H9 (cell line): ENCODE measurements around the gene OR56A1. TPM values are rescaled to one million over a fixed set of nuclear protein-coding genes. Genes with fewer than 3 reads are reported as not detected.
A peak's percentile ranks its signal among the peaks of the same experiment; 100 is the strongest.

ENCODE experiments used
- DNase-seq: peaks from one replicate; pipeline ENCODE4 v3.0.0-alpha.2; 2017
- H2AFZ ChIP-seq: one replicate; pipeline ENCODE4 v1.6.1; 2013; ENCODE audit warnings: mild to moderate bottlenecking, low read length, control low read depth, moderate library complexity
- H2AK5ac ChIP-seq: 2 replicates; pipeline ENCODE4 v1.6.1; 2013; ENCODE audit warnings: low read length, control low read depth, mixed read lengths; ENCODE audit not compliant: insufficient read length
- H2BK120ac ChIP-seq: one replicate; pipeline ENCODE4 v1.6.1; 2013; ENCODE audit warnings: low read depth, mild to moderate bottlenecking, low read length, control low read depth, inconsistent platforms; ENCODE audit not compliant: poor library complexity, severe bottlenecking
- H2BK12ac ChIP-seq: 2 replicates; pipeline ENCODE4 v1.6.1; 2013; ENCODE audit warnings: low read length, control low read depth, mixed read lengths, low read depth; ENCODE audit not compliant: insufficient read length
- H2BK15ac ChIP-seq: 2 replicates; pipeline ENCODE4 v1.6.1; 2013; ENCODE audit warnings: low read depth, low read length, control low read depth
- H2BK20ac ChIP-seq: one replicate; pipeline ENCODE4 v1.6.1; 2013; ENCODE audit warnings: low read depth, mild to moderate bottlenecking, low read length, control low read depth, inconsistent platforms; ENCODE audit not compliant: poor library complexity, severe bottlenecking
- H2BK5ac ChIP-seq: 2 replicates; pipeline ENCODE4 v1.6.1; 2013; ENCODE audit warnings: low read length, control low read depth, mixed read lengths; ENCODE audit not compliant: insufficient read length
- H3K14ac ChIP-seq: 2 replicates; pipeline ENCODE4 v1.6.1; 2013; ENCODE audit warnings: low read length, control low read depth; ENCODE audit not compliant: insufficient read depth
- H3K18ac ChIP-seq: 2 replicates; pipeline ENCODE4 v1.6.1; 2013; ENCODE audit warnings: low read depth, mild to moderate bottlenecking, mixed read lengths, low read length, control low read depth; ENCODE audit not compliant: insufficient read length
- H3K23ac ChIP-seq: 2 replicates; pipeline ENCODE4 v1.6.1; 2013; ENCODE audit warnings: low read length, control low read depth, mixed read lengths, low read depth; ENCODE audit not compliant: insufficient read length
- H3K23me2 ChIP-seq: 2 replicates; pipeline ENCODE4 v1.6.1; 2013; ENCODE audit warnings: low read depth, mild to moderate bottlenecking, mixed read lengths, low read length, control low read depth; ENCODE audit not compliant: insufficient read length, poor library complexity, severe bottlenecking
- H3K27ac ChIP-seq: 2 replicates; pipeline ENCODE4 v1.5.1; 2013; ENCODE audit warnings: low read length, control low read depth, mixed read lengths, low read depth; ENCODE audit not compliant: insufficient read length
- H3K27me3 ChIP-seq: 2 replicates; pipeline ENCODE4 v1.6.1; 2013; ENCODE audit warnings: low read length, control low read depth, inconsistent platforms; ENCODE audit not compliant: insufficient read depth
- H3K4ac ChIP-seq: 2 replicates; pipeline ENCODE4 v1.6.1; 2013; ENCODE audit warnings: low read depth, mild to moderate bottlenecking, control low read depth, inconsistent platforms, low read length, moderate library complexity
- H3K4me1 ChIP-seq: 2 replicates; pipeline ENCODE4 v1.6.1; 2013; ENCODE audit warnings: low read length, control low read depth, inconsistent platforms; ENCODE audit not compliant: insufficient read depth
- H3K4me2 ChIP-seq: 2 replicates; pipeline ENCODE4 v1.6.1; 2013; ENCODE audit warnings: low read length, control low read depth, mixed read lengths; ENCODE audit not compliant: insufficient read length, insufficient read depth
- H3K56ac ChIP-seq: 2 replicates; pipeline ENCODE4 v1.6.1; 2013; ENCODE audit warnings: low read depth, mild to moderate bottlenecking, mixed read lengths, low read length, control low read depth; ENCODE audit not compliant: insufficient read length
- H3K79me1 ChIP-seq: 2 replicates; pipeline ENCODE4 v1.6.1; 2013; ENCODE audit warnings: low read depth, mild to moderate bottlenecking, moderate library complexity, low read length, control low read depth, inconsistent platforms; ENCODE audit not compliant: insufficient read depth, poor library complexity, severe bottlenecking
- H3K79me2 ChIP-seq: 2 replicates; pipeline ENCODE4 v1.6.1; 2013; ENCODE audit warnings: low read length, control low read depth, inconsistent platforms; ENCODE audit not compliant: insufficient read depth
- H3K9ac ChIP-seq: 2 replicates; pipeline ENCODE4 v1.6.1; 2013; ENCODE audit warnings: low read length, control low read depth, mixed read lengths; ENCODE audit not compliant: insufficient read length; ENCODE audit errors: extremely low read depth
- H3K9me3 ChIP-seq: one replicate; pipeline ENCODE4 v1.6.1; 2013; ENCODE audit warnings: low read depth, low read length, inconsistent platforms; ENCODE audit not compliant: control insufficient read depth
- H3T11ph ChIP-seq: one replicate; pipeline ENCODE4 v1.6.1; 2013; ENCODE audit warnings: mild to moderate bottlenecking, low read length, control low read depth, inconsistent platforms
- H4K20me1 ChIP-seq: one replicate; pipeline ENCODE4 v1.6.1; 2013; ENCODE audit not compliant: control insufficient read depth, insufficient read length, insufficient read depth
- H4K5ac ChIP-seq: 2 replicates; pipeline ENCODE4 v1.6.1; 2013; ENCODE audit warnings: low read depth, mild to moderate bottlenecking, mixed read lengths, low read length, control low read depth; ENCODE audit not compliant: insufficient read length
- H4K8ac ChIP-seq: replicated peaks from 2 replicates; pipeline ENCODE4 v1.6.1; 2013; ENCODE audit warnings: low read length, control low read depth, mixed read lengths, low read depth; ENCODE audit not compliant: insufficient read length
- H4K91ac ChIP-seq: 2 replicates; pipeline ENCODE4 v1.6.1; 2013; ENCODE audit warnings: low read depth, mild to moderate bottlenecking, moderate library complexity, mixed read lengths, low read length, control low read depth; ENCODE audit not compliant: insufficient read length
- H3K27ac Mint-ChIP-seq, 3 experiments: 2 replicates in 2 of 3; 3 replicates in 1 of 3; pipeline ENCODE4 v1.8.0; 2020 to 2021; ENCODE audit warnings: mixed read lengths in 3 of 3, mild to moderate bottlenecking in 1 of 3, moderate library complexity in 1 of 3
- H3K27me3 Mint-ChIP-seq: 2 replicates; pipeline ENCODE4 v1.8.0; 2021; ENCODE audit warnings: low read depth, mild to moderate bottlenecking, moderate library complexity, mixed read lengths
- H3K36me3 Mint-ChIP-seq, 3 experiments: 2 replicates in 2 of 3; 3 replicates in 1 of 3; pipeline ENCODE4 v1.8.0; 2020 to 2021; ENCODE audit warnings: low read depth in 3 of 3, mixed read lengths in 3 of 3; ENCODE audit not compliant: insufficient read depth in 1 of 3
- H3K4me1 Mint-ChIP-seq, 2 experiments: 2 replicates each; pipeline ENCODE4 v1.8.0; 2020; ENCODE audit warnings: mixed read lengths in 2 of 2
- H3K4me3 Mint-ChIP-seq, 2 experiments: 2 replicates in 1 of 2; 3 replicates in 1 of 2; pipeline ENCODE4 v1.8.0; 2020 to 2021; ENCODE audit warnings: mild to moderate bottlenecking in 2 of 2, mixed read lengths in 2 of 2, moderate library complexity in 1 of 2
- H3K9me3 Mint-ChIP-seq, 2 experiments: 2 replicates in 1 of 2; 3 replicates in 1 of 2; pipeline ENCODE4 v1.8.0; 2020; ENCODE audit warnings: mild to moderate bottlenecking in 2 of 2, mixed read lengths in 2 of 2, moderate library complexity in 1 of 2
- CTCF ChIP-seq: fragments of 200-600 bp; sonication (generic); conservative IDR thresholded peaks from 3 replicates; pipeline ENCODE4 v1.8.0; 2021; ENCODE audit warnings: antibody characterized with exemption, mild to moderate bottlenecking
- WGBS: extraction: QIAGEN DNeasy Blood & Tissue Kit; methylation state at CpG from one replicate; pipeline ENCODE4 v1.1.7; 2013; ENCODE audit warnings: missing lambda C conversion rate, low lambda C conversion rate, mixed read lengths; ENCODE audit not compliant: insufficient read length; ENCODE audit errors: extremely low coverage; 5-methylcytosine and 5-hydroxymethylcytosine counted together
- total RNA-seq: library from RNA; stranded (reverse); gene quantifications from 2 replicates; pipeline ENCODE4 v1.2.1, GENCODE V29; 2021

Gene OR56A1
- total RNA-seq, 1 experiment from 2014 or later = 0.07 TPM

- H3K4ac ChIP-seq = no peak overlapping the region
- H3K4me1 ChIP-seq = no peaks in the 10 kb centered on the region
- no peak overlapping the region for H3K56ac ChIP-seq
- no peak for DNase-seq
- no peak overlapping the region for H4K5ac ChIP-seq
- H3K79me1 ChIP-seq = no peaks in the 10 kb centered on the region
- no peak overlapping the region for H2AFZ ChIP-seq
- no peaks in the 10 kb centered on the region for H3K36me3 Mint-ChIP-seq
- no peak overlapping the region for H3K27ac ChIP-seq
- H3K23ac ChIP-seq = no peak overlapping the region
- no peak overlapping the region for H2BK20ac ChIP-seq
- peak; percentile 81 for TF ChIP-seq CTCF
- H3K9me3 ChIP-seq = no peaks in the 10 kb centered on the region
- no CpG with 5 or more reads among the region's 3 CpGs for WGBS
- no peak overlapping the region for H2BK15ac ChIP-seq
- no peak overlapping the region for H4K91ac ChIP-seq
- H2AK5ac ChIP-seq = no peak overlapping the region
- no peak overlapping the region for H3K4me2 ChIP-seq
- no peak overlapping the region for H3K27ac Mint-ChIP-seq
- H3K23me2 ChIP-seq = no peaks in the 10 kb centered on the region
- no peaks in the 10 kb centered on the region for H3K27me3 ChIP-seq
- no peak overlapping the region for H2BK5ac ChIP-seq
- no peak overlapping the region for H3K14ac ChIP-seq
- no peak overlapping the region for H4K8ac ChIP-seq
- no peak overlapping the region for H3K18ac ChIP-seq
- no peak overlapping the region for H3K4me3 Mint-ChIP-seq
- no peaks in the 10 kb centered on the region for H3K79me2 ChIP-seq
- 0 out of 4 replicates have a peak, but pooled peaks cover 0 to 2% of the 10 kb centered on the region in 2 experiments for H3K4me1 Mint-ChIP-seq
- no peak overlapping the region for H3K9ac ChIP-seq
- H2BK12ac ChIP-seq = no peak overlapping the region
- peaks cover 1% of the 10 kb centered on the region; the same call in 1 of the 2 replicates for H3K27me3 Mint-ChIP-seq
- H3T11ph ChIP-seq = no peak overlapping the region
- H3K9me3 Mint-ChIP-seq = no peaks in the 10 kb centered on the region
- no peaks in the 10 kb centered on the region for H4K20me1 ChIP-seq
- H2BK120ac ChIP-seq = no peak overlapping the region
Measured at GRCh38 chr11:5992604-5993251, 37.8 kb downstream of the OR56A1 start.
